BE2C (cell line): ENCODE measurements around the gene TSPAN5.

Source experiments
- DNase-seq: peaks from one replicate; pipeline ENCODE4 v3.0.0-alpha.2; 2020
- H3K27me3 ChIP-seq: fragments of 250-450 bp; sonication (Bioruptor Pico); 2 replicates; pipeline ENCODE4 v1.5.1; 2020; ENCODE audit warnings: mild to moderate bottlenecking
- H3K36me3 ChIP-seq: fragments of 250-450 bp; sonication (Bioruptor Pico); 2 replicates; pipeline ENCODE4 v1.5.1; 2020; ENCODE audit warnings: mild to moderate bottlenecking
- H3K4me1 ChIP-seq: fragments of 250-450 bp; sonication (Bioruptor Pico); 2 replicates; pipeline ENCODE4 v1.5.1; 2020
- H3K4me3 ChIP-seq: 2 replicates; pipeline ENCODE4 v1.5.1; 2011; ENCODE audit warnings: low read depth, low read length
- H3K9me3 ChIP-seq: fragments of 250-450 bp; sonication (Bioruptor Pico); 2 replicates; pipeline ENCODE4 v1.5.1; 2020
- CTCF ChIP-seq: IDR thresholded peaks from 2 replicates; pipeline ENCODE4 v1.5.1; 2012; ENCODE audit warnings: mild to moderate bottlenecking, low read depth, low read length

Gene TSPAN5

DNA sequence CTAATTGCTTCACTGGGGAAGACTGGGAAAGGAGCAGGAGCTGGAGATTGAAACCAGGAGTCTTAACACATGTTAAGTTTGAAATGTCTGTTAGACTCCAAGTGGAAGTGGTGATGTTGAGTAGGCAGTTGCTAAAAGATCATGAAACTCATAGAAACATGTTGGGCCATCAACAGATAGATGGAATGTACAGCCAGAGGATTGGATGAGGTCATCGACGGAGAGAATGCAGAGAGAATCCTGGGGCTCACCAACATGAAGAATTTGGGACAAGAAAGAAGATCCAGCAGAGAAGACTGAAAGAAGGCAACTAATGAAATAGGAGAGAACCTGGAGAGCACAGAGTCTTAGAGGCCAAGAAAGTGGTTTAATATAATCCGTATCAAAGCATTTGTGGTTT lies 19.4 kb upstream of the TSPAN5 start:
- Histone ChIP-seq H3K27me3 (peaks cover 8% of the 10 kb centered on the region), H3K4me3 (no peak overlapping the region), H3K4me1 (peaks cover 4% of the 10 kb centered on the region; the same call in 1 of the 2 replicates), H3K36me3 (no peaks in the 10 kb centered on the region), H3K9me3 (no peaks in the 10 kb centered on the region)
- TF ChIP-seq CTCF, result no peak
- DNase-seq, result no peak

GRCh38 chr4:98674404-98675173 lies 16.2 kb upstream of the TSPAN5 start:
- H3K4me3 ChIP-seq, result no peak overlapping the region
- no peaks in the 10 kb centered on the region for H3K36me3 ChIP-seq
- H3K4me1 ChIP-seq, result peaks cover 12% of the 10 kb centered on the region
- H3K27me3 ChIP-seq, result peaks cover 13% of the 10 kb centered on the region
- no peak for TF ChIP-seq CTCF
- H3K9me3 ChIP-seq, result no peaks in the 10 kb centered on the region
- no peak for DNase-seq

GRCh38 chr4:98673978-98674377 lies 15.6 kb upstream of the TSPAN5 start:
- Histone ChIP-seq H3K4me1 (peaks cover 12% of the 10 kb centered on the region), H3K4me3 (no peak overlapping the region), H3K9me3 (no peaks in the 10 kb centered on the region), H3K27me3 (peaks cover 19% of the 10 kb centered on the region), H3K36me3 (no peaks in the 10 kb centered on the region)
- no peak for DNase-seq
- no peak for TF ChIP-seq CTCF

DNA sequence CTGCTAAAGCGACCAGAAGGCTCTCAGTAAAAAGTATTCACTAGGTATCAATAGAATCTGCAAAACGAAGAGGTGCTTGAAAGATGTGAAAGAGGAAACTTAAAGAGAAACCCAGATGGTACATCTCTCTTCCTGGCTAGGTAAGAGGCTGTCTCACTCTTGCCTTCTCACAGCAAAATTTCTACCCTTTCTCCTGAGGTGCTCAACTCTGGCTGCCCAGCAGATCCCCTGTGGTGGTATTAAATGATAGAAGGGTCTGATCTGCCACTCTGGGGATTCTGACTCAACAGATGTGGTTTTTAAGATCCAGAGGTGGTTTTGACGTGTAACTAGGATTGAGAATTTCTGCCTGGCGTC lies 14.9 kb upstream of the TSPAN5 start:
- Histone ChIP-seq H3K36me3 (no peaks in the 10 kb centered on the region), H3K9me3 (no peaks in the 10 kb centered on the region), H3K27me3 (peaks cover 22% of the 10 kb centered on the region), H3K4me1 (peaks cover 12% of the 10 kb centered on the region), H3K4me3 (no peak overlapping the region)
- no peak for TF ChIP-seq CTCF
- no peak for DNase-seq

DNA sequence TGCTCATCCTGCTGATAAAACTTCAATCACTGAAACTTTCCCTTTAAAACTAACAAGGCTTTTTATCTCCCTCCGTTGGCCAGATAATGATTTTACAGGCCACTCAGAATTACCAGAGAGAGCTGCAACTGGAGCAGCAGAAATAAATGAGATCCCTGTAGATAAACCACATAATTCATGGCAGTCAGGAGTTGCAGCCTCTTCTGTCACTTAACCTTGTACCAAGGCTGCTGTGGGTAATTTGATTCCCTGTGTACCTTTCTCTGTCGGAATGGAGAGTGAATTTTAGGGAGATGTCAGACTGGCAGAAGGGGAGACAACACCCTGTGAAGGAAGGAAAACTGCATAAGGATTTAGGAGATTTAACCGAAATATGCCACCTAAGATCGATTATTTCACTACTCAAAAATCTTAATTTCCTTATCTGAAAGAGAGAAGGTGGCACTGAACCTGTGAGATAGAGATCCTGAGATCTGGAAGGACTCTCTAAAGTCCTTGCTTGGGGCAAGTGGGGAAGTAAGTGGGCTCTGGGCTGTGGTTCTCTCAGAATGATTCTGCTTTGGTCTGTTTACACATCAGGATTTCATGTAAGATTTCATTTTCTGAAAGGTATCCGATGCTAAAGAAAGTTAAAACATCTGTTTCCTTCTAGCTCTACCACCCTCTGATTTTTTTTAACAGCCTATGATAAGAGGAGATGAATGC lies 14.3 kb upstream of the TSPAN5 start:
- no peak for TF ChIP-seq CTCF
- H3K27me3 ChIP-seq, result peaks cover 22% of the 10 kb centered on the region
- peak; percentile 18 for DNase-seq
- H3K4me1 ChIP-seq, result peaks cover 12% of the 10 kb centered on the region
- no peaks in the 10 kb centered on the region for H3K36me3 ChIP-seq
- H3K4me3 ChIP-seq, result no peak overlapping the region
- no peaks in the 10 kb centered on the region for H3K9me3 ChIP-seq

DNA sequence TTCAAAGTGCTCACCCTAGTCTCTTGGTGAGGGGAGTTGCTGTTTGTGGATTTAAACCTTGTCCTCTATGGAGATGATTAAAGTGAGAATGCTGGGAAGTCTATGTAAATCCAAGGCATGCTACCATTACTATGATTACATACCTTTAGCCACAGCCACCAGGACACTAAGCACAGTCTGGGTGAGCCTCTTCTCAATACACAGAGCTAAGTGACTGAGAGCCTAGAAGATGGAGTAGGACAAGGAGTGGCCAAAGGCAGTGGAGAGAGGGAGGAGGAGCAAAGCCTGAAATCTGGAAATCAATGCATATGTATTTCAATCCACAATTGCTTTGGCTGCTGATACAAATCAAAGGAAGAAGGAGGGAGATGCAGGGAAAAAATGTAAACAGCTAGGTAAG lies 12.7 kb upstream of the TSPAN5 start:
- TF ChIP-seq CTCF, result no peak
- Histone ChIP-seq H3K27me3 (peaks cover 19% of the 10 kb centered on the region), H3K36me3 (no peaks in the 10 kb centered on the region), H3K9me3 (no peaks in the 10 kb centered on the region), H3K4me1 (peaks cover 12% of the 10 kb centered on the region), H3K4me3 (no peak overlapping the region)
- DNase-seq, result no peak
